GM15510 (cell line): ENCODE measurements around the gene GDPD4.

ENCODE experiments used
- POLR2A ChIP-seq: IDR thresholded peaks from 3 replicates; pipeline ENCODE4 v1.6.1; 2011; ENCODE audit warnings: borderline replicate concordance; ENCODE audit not compliant: insufficient read length; ENCODE audit errors: extremely low read depth

Gene GDPD4, protein sequence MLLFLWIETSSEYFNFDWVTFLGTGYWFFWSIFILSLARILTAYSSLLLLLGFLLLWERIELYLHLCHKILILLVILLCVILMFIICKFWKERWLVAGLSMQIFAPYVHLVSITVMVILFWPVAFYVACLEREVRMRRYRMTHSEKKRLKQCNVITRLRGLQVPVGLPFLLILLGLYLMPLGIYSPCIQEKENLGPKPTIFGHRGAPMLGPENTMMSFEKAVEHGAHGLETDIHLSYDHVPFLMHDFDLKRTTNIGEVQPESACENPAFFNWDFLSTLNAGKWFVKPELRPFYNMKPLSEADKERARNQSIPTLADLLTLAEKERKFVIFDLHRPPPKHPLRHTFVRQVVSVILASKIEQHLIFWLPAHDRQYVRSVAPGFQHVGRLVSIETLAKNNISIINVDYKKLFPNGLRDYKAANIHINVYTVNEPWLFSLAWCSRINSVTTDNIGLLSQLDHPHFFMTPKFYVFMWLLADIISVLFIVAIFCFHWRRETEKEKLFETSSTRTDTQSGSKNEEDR

GRCh38 chr11:77301510-77301909 lies at the start of gene GDPD4:
Gene GDPD4 (minus strand): TSS chr11:77301686. CDS start chr11:77285137, 16,549 bp downstream.
- no peak for TF ChIP-seq POLR2A

DNA sequence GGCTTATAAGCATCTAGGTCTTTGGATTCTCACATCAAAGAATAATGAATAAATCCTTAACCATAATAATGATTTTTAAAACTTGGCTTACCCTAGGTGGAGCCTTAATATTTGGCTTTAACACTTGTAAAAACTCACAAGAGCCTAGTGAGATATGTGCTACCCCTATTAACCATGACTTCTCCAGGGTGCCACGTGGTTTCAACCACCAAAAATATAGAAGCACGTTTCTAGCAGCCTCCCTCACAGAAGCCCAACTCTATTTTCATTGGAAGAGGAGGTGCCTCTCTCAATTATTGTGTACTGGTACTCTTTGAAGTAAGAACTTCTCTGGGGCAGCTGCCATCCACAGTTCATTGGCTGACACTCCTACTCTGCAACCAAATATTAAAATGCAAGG lies 46.5 kb upstream of the GDPD4 start:
- no peak for TF ChIP-seq POLR2A

GRCh38 chr11:77346906-77347603 lies 45.6 kb upstream of the GDPD4 start:
- TF ChIP-seq POLR2A, result no peak

DNA sequence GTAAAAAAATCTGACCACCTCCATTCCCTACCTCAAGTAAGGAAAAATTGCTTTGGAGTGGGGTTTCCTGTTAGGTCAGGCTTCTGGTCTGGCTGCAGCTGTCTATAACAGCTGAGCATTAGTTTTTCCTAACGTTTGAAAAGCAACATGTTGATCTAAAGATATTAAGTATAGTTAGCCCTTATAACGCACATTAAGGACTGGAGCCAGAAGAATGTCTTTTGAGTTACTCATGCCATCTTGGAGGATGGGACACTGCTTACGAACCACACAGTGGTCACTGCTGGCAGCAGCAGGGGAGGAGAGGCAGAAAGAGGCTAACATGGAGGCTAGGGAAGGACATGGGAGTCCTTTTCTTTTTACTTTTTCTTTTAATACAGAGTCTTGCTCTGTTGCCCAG lies 44.1 kb upstream of the GDPD4 start:
- TF ChIP-seq POLR2A, result no peak

DNA sequence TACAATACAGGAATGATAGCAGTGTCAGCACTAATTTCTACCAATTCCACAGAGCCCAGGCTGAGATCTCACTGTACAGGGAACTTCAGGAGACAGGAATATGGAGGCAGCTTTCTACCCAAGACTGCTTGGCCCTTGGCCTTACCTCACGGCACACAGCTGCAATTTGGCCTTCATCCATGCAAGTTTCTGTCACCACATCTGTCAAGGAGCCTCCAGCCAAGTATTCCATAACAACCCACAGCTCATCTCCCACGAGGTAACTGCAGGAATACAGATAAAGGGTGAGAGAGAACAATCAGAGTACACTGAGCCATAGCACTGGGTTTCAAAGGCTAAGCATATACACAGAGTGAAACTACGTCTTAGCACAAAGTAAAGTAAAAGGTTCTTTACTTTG lies 39.0 kb upstream of the GDPD4 start:
- TF ChIP-seq POLR2A, result no peak

GRCh38 chr11:77332259-77332658 lies 30.8 kb upstream of the GDPD4 start:
- no peak for TF ChIP-seq POLR2A

DNA sequence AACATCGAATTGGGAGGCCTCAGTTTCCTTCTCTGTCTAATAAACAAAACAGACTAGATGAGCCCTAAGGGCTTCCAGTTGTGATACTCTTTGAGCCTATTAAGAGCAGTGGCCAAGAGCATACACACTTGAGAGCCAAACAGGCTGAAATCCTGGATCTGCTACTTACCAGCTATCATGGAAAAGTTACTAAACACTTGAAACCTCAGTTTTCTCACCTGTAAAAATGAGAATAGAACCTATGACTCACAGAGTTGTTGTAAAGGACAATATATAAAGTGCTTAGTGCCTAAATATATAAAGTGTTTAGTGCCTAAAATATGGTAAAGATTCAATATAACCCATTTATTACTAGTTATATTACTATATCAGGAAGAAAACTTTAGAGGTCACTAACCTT lies 23.7 kb upstream of the GDPD4 start:
- TF ChIP-seq POLR2A, result no peak

- no peak for TF ChIP-seq POLR2A
Measured at GRCh38 chr11:77324508-77324907, 23.0 kb upstream of the GDPD4 start.

DNA sequence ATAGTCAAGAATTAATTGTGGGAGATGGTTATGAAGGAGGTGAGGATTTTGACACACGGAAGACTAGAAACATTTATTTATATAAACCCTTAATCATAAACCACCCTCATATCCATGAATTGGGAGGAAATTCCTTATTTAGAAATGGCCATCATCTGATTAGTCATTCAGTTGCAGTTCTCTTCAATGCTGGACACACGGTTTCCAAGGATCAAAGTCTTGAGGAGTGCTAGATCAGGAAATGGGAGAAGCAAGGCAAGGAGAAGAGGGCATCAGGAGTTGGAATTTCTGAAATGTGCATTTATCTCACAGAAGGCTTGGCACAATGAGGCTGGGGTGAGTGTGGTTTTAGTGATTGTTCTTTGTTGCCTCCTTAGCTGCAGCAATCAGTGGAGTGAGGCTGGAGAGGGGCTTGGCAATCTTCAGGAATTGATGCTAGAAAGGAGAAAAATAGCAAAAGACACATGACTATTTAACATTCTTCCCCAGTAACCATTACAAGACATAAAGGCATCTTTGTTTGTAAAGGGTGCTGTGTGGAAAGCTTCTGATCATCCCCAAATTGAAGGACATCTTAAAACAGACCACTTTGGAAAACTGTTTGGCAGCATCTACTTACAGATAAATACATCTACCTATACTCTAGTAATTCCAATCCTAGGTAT lies 21.6 kb upstream of the GDPD4 start:
- TF ChIP-seq POLR2A, result no peak

- no peak for TF ChIP-seq POLR2A
Measured at GRCh38 chr11:77322506-77322905, 21.0 kb upstream of the GDPD4 start.

- TF ChIP-seq POLR2A, result no peak
Measured at GRCh38 chr11:77320351-77320750, 18.9 kb upstream of the GDPD4 start.

GRCh38 chr11:77318600-77318999 lies 17.1 kb upstream of the GDPD4 start:
- no peak for TF ChIP-seq POLR2A

DNA sequence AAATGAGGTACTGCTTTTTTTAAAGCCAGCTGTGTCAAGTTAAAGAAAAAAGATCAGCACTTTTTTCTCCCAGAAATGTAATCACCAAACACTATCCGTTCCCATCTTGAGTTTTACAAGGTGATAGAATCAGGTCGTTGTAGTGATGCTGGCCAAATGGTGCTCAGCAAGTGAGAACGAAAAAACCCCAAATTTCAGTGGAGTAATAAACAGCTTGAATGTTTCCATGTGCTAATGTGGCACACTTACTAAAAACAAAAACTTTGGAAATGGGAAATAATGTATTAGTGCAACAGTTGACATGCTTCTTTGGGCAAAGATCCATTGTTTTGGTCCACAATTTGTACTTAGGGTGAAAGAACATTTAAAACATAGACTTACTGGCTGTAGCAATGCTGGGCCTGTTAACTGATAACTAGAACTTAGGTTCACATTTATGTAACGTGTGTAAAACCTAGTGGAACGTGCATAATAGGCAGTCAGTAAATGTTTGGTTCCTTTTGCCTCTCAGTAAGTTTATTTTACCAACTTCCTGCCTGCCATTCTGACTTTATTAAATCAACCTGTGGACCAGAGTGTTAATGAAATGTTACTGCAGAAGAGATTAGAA lies 15.4 kb upstream of the GDPD4 start:
- no peak for TF ChIP-seq POLR2A

DNA sequence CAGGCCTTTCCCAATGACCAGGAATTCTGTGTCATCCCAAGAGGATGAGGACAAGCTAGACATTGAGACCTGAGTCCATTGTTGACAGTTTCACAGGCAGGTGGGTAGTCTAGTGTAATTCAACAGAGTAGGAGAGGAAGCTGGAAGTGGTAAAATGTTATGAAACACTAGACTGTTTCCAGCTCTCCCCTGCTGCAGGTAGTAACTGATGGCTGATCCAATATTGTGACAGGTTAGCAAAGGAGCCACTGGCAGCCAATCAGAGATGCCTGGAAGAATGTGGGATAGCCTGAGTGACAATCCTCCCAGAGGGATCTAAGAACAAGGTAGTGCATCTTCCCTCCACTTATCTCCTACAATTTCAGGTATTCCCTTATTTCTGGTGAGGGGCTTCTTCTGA lies 10.6 kb upstream of the GDPD4 start:
- TF ChIP-seq POLR2A, result no peak

DNA sequence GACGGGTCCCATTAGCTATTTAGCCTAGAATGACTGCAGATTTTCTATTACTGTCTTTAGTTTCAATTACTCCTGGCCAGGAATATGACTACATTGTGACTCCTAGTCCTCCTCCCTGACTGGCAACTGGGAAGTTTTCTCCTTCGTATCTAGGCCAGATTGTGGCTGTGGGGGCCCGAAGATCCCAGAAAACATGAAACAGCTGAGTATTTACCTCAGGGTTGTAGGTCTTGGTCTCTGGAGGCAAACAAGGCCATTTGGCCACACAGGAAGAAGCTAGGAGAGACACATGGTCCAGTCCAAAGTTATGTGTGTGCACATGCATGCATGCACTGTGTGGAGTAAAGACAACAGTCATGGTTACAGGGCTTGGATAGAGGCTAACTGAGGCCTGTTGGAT lies 10.2 kb upstream of the GDPD4 start:
- TF ChIP-seq POLR2A, result no peak
